Lower lobe of right lung (tissue), 2 donors: ENCODE results near the gene STPG2. TPM values are rescaled to one million over a fixed set of nuclear protein-coding genes. Genes with fewer than 3 reads are reported as not detected.

Source experiments
- ATAC-seq, 2 donors: fragments of 200-7000 bp; cut with Tn5 transposase; one replicate each; pipeline ENCODE4 v1.9.1; 2020 to 2022; ENCODE audit warnings: mild to moderate bottlenecking in 2 of 2, moderate library complexity in 2 of 2
- DNase-seq: peaks from one replicate; pipeline ENCODE4 v3.0.0-alpha.2; 2020
- H3K27ac ChIP-seq: fragments of 200-600 bp; one replicate; pipeline ENCODE4 v1.8.0; 2022
- H3K27me3 ChIP-seq: fragments of 200-600 bp; one replicate; pipeline ENCODE4 v1.8.0; 2022; ENCODE audit warnings: low read depth
- H3K36me3 ChIP-seq: fragments of 200-600 bp; one replicate; pipeline ENCODE4 v1.8.0; 2022; ENCODE audit warnings: mild to moderate bottlenecking
- H3K4me1 ChIP-seq: fragments of 200-600 bp; one replicate; pipeline ENCODE4 v1.8.0; 2022
- H3K4me3 ChIP-seq: fragments of 200-600 bp; one replicate; pipeline ENCODE4 v1.8.0; 2022; ENCODE audit warnings: mild to moderate bottlenecking
- H3K9me3 ChIP-seq: fragments of 200-600 bp; one replicate; pipeline ENCODE4 v1.8.0; 2022
- intact Hi-C: fragments of 100-400 bp; cut with DNase I; formaldehyde crosslinking; loops from one replicate; pipeline ENCODE4 v1.11.0; 2022
- total RNA-seq: library from RNA; stranded (reverse); fragmentation: NEBNext Ultra II Directional; extraction: Animal tissue kit (Norgen Biotek cat#: 25700); gene quantifications from one replicate; pipeline ENCODE4 v1.2.1, GENCODE V29; 2021
- TF ChIP-seq, protein P1 (sequence below): fragments of 200-600 bp; IDR thresholded peaks from one replicate; pipeline ENCODE4 v1.8.0; 2022; ENCODE audit warnings: antibody characterized with exemption, mild to moderate bottlenecking
- donor health status: DM: no; HTN: yes; CAD: no; lungs with severe emphysema.

STPG2 gene
- total RNA-seq, 1 donor from 2014 or later = 1.1 TPM

DNA sequence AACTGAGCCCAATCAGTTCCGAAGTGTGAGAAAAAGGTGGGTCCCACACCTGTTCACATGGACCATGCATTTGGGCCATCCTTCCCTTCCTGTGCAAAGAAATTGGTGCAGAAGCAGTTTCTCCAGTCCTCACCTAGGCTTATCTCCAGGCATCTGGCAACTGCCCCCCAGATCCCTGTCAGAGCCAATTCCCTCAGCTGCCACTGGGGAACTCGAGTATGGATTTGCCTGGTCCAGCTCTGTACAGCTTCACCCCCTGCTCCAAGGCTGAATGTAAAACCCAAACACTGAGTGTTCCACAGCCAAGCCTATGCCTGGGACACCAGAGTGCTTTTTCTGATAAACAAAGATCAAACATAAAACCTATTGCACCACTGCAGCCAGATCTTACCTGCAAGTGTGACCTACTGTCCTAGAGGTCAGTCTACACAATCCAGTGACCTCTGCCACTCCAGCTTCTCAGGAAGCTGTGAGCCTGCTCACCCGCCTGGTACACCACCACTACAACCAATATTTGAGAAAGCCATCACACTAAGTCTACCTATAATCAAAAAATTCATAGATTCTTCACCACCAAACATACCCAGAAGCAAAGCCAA, 136.4 kb downstream of the STPG2 start:
- DNase-seq (no peak), ATAC-seq (no peak)
- no peak overlapping the region for H3K4me3 ChIP-seq
- no peaks in the 10 kb centered on the region for H3K36me3 ChIP-seq
- TF ChIP-seq, protein P1, sequence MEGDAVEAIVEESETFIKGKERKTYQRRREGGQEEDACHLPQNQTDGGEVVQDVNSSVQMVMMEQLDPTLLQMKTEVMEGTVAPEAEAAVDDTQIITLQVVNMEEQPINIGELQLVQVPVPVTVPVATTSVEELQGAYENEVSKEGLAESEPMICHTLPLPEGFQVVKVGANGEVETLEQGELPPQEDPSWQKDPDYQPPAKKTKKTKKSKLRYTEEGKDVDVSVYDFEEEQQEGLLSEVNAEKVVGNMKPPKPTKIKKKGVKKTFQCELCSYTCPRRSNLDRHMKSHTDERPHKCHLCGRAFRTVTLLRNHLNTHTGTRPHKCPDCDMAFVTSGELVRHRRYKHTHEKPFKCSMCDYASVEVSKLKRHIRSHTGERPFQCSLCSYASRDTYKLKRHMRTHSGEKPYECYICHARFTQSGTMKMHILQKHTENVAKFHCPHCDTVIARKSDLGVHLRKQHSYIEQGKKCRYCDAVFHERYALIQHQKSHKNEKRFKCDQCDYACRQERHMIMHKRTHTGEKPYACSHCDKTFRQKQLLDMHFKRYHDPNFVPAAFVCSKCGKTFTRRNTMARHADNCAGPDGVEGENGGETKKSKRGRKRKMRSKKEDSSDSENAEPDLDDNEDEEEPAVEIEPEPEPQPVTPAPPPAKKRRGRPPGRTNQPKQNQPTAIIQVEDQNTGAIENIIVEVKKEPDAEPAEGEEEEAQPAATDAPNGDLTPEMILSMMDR = no peak
- no peaks in the 10 kb centered on the region for H3K27me3 ChIP-seq
- intact Hi-C loops = no loop called here
- H3K4me1 ChIP-seq = no peaks in the 10 kb centered on the region
- H3K27ac ChIP-seq = no peak overlapping the region
- peaks cover 7% of the 10 kb centered on the region for H3K9me3 ChIP-seq

DNA sequence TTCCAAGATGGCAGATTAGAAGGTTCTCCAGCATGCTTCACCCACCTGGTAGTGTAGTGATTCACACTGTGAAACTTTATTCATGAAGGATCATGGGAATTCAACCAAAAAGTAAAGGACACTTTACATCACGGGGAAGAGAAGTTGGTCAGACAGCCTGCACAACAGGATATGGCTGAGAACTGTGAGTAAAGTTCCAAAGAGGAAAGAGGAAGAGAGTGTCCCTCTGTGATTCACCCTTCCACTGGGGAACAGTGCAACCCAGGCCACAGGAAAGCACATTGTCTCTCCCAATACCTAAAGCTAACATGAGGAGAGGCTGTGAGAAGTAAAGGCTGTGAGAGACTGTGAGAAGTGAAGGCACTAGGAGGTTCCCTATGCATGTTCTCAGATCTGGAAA, 137.2 kb downstream of the STPG2 start:
- no peak for DNase-seq

DNA sequence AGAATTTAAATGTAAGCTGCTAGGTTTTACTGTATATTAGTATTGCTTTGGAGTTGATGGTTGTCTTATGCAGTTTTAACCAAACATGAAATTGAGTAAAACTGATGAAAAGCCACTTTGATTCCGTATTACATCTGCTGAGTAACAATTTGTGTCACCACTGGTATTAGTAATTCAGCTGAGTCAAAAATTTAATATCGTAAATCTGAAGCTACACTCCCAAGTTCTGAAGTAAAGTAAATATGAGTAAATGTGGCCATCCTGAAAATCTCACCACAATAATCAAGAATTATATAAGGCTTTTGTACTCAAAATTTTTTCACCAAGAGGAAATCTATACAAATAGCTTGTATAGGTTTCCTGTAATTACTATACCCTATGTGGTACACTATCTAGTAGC, 142.3 kb downstream of the STPG2 start:
- no peak overlapping the region for H3K4me3 ChIP-seq
- no peaks in the 10 kb centered on the region for H3K36me3 ChIP-seq
- no peaks in the 10 kb centered on the region for H3K9me3 ChIP-seq
- intact Hi-C loops = no loop called here
- no peaks in the 10 kb centered on the region for H3K4me1 ChIP-seq
- H3K27ac ChIP-seq = no peak overlapping the region
- H3K27me3 ChIP-seq = no peaks in the 10 kb centered on the region
- ATAC-seq (no peak), DNase-seq (no peak)
- TF ChIP-seq, protein P1 = no peak

More for the DNA sequence above, 137.2 kb downstream of the STPG2 start:
- Histone ChIP-seq H3K36me3 (no peaks in the 10 kb centered on the region), H3K4me1 (no peaks in the 10 kb centered on the region), H3K9me3 (peaks cover 5% of the 10 kb centered on the region), H3K27me3 (no peaks in the 10 kb centered on the region), H3K4me3 (no peak overlapping the region), H3K27ac (no peak overlapping the region)
- intact Hi-C loops = no loop called here
- TF ChIP-seq, protein P1 = no peak
- no peak for ATAC-seq

DNA sequence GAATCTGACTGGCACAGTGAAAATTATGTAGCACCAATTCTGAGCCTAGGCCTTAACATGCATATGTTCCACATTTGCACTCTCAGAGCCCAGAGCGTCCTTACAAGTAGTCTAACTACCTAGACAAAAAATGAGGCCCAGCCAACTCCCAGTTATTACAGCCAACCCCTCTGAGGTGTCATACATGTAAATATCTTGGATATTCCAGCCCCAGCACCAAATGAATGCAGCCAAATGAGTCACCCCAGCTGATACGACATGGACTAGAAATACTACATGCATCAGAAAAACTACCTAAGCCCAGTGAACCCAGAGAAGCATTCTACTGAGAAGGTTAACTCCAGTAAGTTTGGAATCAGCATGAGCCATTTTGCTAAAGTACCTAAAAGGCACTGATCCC, 145.1 kb downstream of the STPG2 start:
- Histone ChIP-seq H3K4me1 (no peaks in the 10 kb centered on the region), H3K27ac (no peak overlapping the region), H3K27me3 (no peaks in the 10 kb centered on the region), H3K36me3 (no peaks in the 10 kb centered on the region), H3K4me3 (no peak overlapping the region), H3K9me3 (peaks cover 16% of the 10 kb centered on the region)
- no peak for DNase-seq
- TF ChIP-seq, protein P1 = no peak
- intact Hi-C loops = no loop called here
- no peak for ATAC-seq

DNA sequence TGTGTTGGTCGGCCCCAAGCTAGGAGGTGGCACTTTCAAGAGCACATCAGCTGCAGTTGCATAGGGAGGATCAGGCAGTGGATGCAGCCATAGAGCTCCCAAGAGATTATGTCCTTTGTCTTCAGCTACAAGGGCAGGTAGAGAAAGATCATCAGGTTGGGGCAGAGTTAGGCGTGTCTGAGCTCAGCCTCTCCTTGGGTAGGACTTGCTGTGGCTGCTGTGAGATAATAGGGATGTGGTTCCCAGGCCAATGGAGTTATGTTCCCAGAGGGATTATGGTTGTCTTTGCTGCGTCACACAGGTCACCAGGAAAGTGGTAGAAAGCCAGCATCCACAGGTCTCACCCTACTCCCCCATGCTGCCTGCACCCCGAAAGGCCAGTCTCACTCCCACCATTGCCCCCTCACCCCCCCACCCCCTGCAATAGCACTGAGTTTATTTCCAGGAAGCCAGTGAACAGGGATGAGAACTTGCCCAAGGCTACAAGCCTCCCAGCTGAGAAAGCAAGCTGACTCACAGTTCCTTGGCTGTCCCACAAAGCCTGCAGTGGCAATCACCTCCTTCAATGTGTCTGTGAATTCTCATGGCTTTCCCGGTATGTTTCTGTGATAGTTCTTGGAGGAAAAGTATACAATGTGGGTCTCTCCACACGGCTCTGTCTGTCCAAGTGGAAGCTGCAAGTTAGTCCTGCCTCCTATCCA, 148.4 kb downstream of the STPG2 start:
- no peaks in the 10 kb centered on the region for H3K27me3 ChIP-seq
- ATAC-seq (no peak), DNase-seq (no peak)
- no peak overlapping the region for H3K27ac ChIP-seq
- intact Hi-C loops = no loop called here
- no peaks in the 10 kb centered on the region for H3K36me3 ChIP-seq
- no peaks in the 10 kb centered on the region for H3K4me1 ChIP-seq
- no peak overlapping the region for H3K4me3 ChIP-seq
- TF ChIP-seq, protein P1 = no peak
- peaks cover 23% of the 10 kb centered on the region for H3K9me3 ChIP-seq
